ENCODE measurements around the gene LRPAP1.

LRPAP1 gene

GRCh38 chr4:3530663-3531254, 1.5 kb downstream of the LRPAP1 start:
- DNase-seq = no peak

DNA sequence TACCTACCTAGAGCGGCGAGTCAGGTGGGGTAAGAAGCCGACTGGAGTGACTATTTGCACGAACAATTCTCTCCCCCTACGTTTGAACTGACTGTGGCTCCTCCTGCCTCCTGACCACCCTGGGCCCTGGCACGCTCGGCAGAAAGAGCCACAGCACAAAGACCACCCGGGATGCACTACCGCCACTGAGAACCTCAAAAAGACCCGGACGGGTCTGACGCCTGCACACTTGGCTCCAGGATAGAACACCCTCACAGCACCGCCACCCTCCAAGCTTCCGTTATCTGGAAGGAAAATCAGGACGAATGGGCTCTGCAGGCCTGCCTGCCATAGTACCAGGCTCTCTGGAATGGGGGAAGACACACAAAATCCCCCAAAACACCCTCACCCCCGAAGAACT, 2.2 kb downstream of the LRPAP1 start:
- no peak for DNase-seq

GRCh38 chr4:3529363-3529762, 2.9 kb downstream of the LRPAP1 start:
- DNase-seq = no peak

DNA sequence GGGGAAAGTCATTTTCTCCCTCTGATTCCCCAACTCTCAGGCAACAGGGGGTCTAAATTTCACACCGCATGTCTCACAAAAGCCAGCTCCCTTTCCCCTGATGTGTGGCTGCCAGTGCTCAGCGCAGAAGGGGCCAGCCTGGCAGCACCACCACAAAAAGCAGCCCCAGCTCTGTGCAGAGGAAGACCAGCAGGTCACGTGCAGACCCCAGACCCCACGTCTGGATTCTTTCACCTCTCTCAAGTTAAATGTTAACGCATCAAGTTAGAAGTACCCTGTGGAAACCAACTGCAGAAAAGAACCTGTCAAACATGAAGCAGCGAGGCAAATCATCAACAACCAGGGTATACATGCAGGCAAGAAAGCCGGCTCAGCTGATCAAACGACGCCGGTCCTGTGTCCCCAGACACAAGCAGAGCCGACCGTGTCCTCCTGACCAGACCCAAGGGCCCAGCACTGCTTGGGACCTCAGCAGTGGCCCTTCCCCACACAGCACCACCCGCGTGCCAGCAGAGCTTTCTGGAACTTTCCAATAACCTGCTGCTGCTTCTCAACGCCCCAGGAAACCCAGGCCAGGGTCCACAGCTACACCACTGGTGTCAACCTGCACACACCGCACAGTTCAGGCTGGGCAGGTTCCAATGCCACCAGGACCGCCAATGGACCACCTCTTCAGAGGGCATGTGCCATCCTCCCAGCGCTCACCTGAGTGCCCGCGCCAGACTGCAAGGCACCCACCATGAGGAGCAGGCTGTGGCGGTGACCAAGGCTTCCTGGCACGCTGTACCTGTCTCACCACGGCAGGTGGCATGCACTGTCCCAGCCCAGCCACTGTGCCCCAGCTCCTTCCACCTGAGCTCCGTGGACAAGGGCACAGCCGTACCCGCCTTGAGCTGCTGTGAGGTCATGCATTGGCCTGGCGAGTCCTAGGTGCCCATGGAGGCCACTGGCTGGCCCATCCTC, 4.0 kb downstream of the LRPAP1 start:
- DNase-seq = no peak

DNA sequence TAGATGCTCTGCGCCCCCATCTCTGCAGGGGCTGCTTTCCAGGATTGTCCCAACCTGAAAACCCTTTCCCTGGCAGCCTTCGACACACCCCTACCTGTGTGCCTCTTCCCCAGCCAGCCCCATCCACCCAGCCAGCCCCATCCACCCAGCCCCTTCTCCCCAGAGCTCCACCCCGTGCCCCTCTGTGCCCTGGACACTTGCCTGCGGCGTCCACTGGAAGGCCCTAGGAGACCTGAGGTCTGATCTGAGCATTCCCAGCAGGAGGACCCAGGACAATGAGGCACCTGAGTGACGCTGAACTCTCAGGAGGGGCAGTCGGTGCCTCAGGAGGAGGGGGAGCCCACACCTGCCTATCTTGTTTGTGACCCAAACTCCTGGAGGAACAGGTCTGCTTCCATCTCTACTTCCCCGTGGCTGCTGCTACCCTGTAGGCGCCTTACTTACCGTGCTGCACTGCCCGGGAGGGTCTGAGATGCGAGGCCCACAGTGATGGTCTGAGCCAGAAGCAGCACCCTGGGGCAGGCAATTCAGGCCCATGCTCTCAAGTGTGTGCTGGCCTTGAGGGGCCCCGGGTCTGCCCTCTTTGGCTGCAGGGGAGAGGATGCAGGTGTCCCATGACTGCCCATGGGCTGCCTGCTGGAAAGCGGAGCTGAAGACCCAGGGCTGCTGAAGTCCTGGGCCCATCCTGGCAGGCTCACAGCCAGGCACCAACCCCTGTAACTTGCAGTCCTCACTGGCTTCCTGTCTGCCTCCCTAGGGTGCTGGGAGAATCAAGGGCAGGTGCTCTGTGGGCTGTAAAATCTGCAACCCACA, 4.9 kb downstream of the LRPAP1 start:
- no peak for DNase-seq

DNA sequence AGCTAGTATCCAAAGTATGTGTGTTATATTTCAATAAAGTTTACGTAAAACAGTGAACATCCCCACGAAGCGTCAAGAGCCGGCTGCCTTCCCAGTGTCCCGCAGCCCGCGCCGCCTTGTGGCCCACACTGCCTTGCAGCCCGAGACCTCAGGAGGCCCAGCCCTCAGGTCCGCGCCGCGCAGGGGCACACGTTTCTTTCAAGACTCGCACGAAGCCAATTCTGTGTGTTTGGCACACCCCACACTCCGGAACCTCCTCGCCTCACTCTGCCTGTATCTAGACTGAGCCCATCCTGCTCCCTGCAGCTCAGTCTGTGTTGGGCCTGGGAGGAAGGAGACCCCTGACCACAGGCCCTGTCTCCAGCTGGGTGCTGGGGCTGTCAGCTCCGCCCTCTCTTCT, 5.8 kb downstream of the LRPAP1 start:
- no peak for DNase-seq

- no peak for DNase-seq
Measured at GRCh38 chr4:3525532-3526430, 6.4 kb downstream of the LRPAP1 start.

- no peak for DNase-seq
Measured at GRCh38 chr4:3524920-3525319, 7.3 kb downstream of the LRPAP1 start.

DNA sequence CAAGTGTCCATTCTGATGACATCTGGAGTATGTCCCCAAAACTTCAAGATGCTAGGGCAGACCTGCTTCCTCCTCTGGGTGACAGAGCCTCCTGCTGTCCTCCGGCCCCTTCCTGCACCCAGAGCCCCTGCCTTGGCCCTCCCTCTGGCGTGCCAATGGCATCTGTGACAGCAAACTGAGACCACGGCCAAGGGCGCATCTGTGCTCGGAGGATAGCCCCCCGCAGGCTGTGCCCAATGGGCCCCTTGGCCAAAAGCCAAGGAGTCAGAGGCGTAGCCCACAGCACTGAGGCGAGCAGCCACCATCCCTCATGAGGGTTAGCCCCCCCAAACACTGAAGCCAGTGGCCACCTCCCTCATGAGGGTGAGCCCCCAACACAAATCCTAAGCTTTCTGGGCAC, 7.9 kb downstream of the LRPAP1 start:
- no peak for DNase-seq

- DNase-seq = no peak
Measured at GRCh38 chr4:3523628-3524221, 8.5 kb downstream of the LRPAP1 start.

- DNase-seq = no peak
Measured at GRCh38 chr4:3523146-3523627, 9.0 kb downstream of the LRPAP1 start.

GRCh38 chr4:3522651-3523050, 9.6 kb downstream of the LRPAP1 start:
- DNase-seq = no peak

DNA sequence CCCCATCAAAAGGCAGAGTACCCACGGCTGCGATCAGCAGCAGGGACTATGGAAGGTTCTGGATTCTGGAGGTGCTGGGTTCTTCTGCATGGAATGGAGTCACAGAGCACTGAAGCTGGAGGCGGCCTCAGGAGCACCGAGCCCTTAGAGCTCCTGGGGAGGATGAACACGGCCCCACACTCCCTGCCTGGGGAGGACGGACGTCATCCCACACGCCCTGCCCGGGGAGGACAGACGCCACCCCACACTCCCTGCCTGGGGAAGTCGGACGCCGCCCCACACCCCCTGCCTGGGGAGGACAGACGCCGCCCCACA, 9.9 kb downstream of the LRPAP1 start:
- DNase-seq = no peak

- no peak for DNase-seq
Measured at GRCh38 chr4:3521621-3522325, 10.4 kb downstream of the LRPAP1 start.

DNA sequence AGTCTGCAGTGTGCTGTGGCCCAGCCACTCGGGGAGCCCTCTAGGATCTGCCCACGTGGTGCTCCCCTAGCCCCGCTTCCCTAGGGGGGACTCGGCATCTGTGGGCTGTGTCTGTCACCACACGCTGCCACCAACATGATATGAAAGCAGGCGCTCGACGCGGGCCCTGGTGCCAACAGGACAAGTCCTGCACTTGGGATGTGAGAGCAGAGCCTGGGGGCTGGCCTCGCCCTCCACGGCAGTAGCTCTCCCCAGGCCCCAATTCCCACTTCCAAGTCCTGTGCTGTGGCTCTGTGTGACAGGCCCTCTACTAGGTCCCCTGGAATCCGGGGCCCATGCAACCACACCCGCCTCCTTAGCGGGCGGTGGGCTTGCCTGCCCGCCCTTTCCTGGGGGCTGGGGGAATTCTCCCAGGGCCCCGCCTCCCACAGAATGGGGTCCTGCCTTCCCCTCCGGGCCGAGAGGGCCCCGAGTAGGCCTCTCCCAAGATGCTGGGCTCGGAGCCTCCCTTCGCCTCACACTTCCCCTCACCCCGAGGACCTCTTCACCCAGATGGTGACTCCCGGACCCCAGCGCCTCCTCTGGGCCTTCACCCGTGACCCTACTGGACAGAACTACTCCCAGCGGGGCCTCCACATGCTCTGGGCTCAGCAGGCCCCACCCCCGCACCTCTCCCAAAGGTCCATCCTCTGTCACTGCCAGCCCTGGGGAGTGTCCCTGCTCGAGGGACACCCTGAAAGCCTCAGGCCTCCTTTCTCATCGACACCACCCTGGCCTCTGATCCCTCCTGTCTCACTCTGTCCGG, 11.2 kb downstream of the LRPAP1 start:
- no peak for DNase-seq

DNA sequence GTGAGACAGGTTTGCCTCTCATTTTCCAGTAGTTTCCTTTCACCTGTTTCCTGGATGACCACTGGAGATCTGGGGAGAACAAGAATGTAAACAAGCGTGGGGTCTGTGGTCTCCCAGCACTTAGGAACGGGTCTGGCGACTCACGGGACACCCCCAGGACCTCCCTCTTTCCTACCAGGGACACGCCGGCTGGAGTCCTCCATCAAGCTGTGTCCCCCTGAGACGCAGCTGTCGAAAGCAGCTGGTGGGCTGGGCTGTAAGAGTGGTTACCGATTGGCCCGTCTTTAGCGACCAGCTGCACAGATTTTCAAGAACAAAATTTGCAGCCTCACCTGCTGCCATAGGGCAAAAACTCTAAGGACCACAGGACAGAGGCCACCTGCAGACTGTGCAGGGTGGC, 11.9 kb downstream of the LRPAP1 start:
- no peak for DNase-seq

DNA sequence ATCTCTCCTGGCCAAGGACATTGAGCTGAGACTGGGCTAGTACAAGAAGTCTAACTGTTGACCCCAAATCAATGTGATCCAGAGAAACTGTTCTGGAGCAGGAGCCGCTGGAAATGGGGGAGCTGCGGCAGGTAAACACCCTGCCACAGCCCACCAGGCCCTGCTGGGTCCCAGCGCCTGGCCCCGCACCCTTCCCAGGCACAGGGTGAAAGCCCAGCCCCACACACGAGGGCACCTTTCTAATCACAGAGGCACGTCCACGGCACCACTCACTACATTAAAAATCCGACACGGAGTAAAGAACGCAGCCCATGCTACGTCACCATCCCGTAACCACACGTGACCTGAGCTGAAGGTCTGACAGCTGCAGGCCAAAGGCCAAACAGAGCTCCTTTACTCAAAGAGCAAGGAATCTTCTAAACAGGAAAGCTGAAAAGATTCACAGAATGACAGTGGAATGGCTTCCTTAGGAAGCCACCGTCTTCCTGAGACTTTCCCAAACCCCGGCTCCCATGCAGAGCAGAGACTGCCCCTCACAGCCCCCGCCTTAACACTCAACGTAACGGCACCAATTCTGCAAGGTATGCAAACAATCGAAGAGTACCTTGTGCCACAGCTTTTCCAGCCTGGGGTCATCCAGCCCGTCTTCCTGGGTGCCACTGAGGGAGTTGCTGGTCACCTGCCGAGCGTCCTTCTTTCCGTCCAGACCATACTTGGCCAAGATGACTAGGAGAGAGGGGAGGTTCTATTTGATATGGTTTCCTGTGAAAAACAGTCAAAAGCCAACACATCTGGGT, 12.6 kb downstream of the LRPAP1 start:
- no peak for DNase-seq

DNA sequence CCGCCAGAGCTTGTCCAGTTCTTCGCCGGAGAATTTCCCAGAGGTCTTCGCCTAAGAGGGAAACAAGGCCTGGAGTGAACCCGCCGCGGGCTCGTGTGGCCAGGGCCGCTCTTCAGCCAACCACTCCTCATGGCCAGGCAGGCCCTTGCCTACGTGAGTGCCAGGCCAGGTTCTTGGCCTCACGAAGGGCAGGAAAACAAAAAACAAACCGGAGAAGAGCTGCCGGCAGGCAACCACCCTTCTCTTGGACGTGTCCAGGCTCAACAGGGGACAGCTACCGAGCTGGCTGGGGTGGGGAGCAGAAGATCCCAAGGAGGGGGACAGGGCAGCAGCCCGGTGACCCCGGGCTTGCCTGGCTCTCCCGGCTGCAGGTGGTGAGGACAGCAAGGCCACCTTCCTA, 13.3 kb downstream of the LRPAP1 start:
- no peak for DNase-seq

GRCh38 chr4:3518511-3518880, 13.7 kb downstream of the LRPAP1 start:
- no peak for DNase-seq
